ENCODE results near the gene BCR. TPM values are rescaled to one million over a fixed set of nuclear protein-coding genes. Genes with fewer than 3 reads are reported as not detected.
A peak's percentile ranks its signal among the peaks of the same experiment; 100 is the strongest.

BCR gene
- total and polyA plus RNA-seq, 2 donors from 2014 or later: 45.0 to 97.7 TPM

GRCh38 chr22:23177197-23177596, 3.1 kb upstream of the BCR start:
- Histone ChIP-seq H3K27me3 (ENCODE audit: control insufficient read depth, insufficient read depth, low read length) (no peaks in the 10 kb centered on the region), H3K9ac (ENCODE audit: low read length in 3 of 3) (no peak overlapping the region), H3K9me3 (ENCODE audit: control insufficient read depth in 2 of 3, insufficient read depth in 1 of 3, low read length in 3 of 3) (no peaks in the 10 kb centered on the region), H3K36me3 (ENCODE audit: control insufficient read depth in 2 of 3, insufficient read depth in 3 of 3, low read length in 3 of 3) (no peaks in the 10 kb centered on the region), H3K27ac (ENCODE audit: low read depth in 2 of 2, low read length in 2 of 2) (no peak overlapping the region), H3K4me3 (ENCODE audit: low read length in 3 of 3) (no peak overlapping the region), H3K4me1 (ENCODE audit: control insufficient read depth in 2 of 3, insufficient read depth in 2 of 3, low read depth in 1 of 3, low read length in 3 of 3) (peaks cover 0 to 20% (median 13%) of the 10 kb centered on the region in 3 donors)
- FAIRE-seq (no peak), DNase-seq (no peak)
- intact Hi-C loops (cut with DNase I): loop anchor here (5.0 to 10.0 kb wide), 2 partner anchors 105 to 208 kb away; no protein-coding TSS in a partner anchor
- TF ChIP-seq CTCF (IDR thresholded peaks at IDR 0.05; ENCODE audit: borderline replicate concordance, extremely low read depth, insufficient read depth): no peak

- TF ChIP-seq CTCF (IDR thresholded peaks at IDR 0.05; ENCODE audit: borderline replicate concordance, extremely low read depth, insufficient read depth): peak; percentile 92
- peak overlapping the region; percentile 77 to 85 for H3K27ac ChIP-seq (ENCODE audit: low read depth in 2 of 2, low read length in 2 of 2)
Observed at GRCh38 chr22:23178512-23179254, 1.6 kb upstream of the BCR start.

GRCh38 chr22:23179381-23180299, 669 bp upstream of the BCR start:
- FAIRE-seq (no peak), DNase-seq (peak in 4 of 5 donors; percentile 39 to 85 (median 58))
- Histone ChIP-seq H3K36me3 (ENCODE audit: control insufficient read depth in 2 of 3, insufficient read depth in 3 of 3, low read length in 3 of 3) (no peaks in the 10 kb centered on the region), H3K4me1 (ENCODE audit: control insufficient read depth in 2 of 3, insufficient read depth in 2 of 3, low read depth in 1 of 3, low read length in 3 of 3) (peaks cover 0 to 32% (median 28%) of the 10 kb centered on the region in 3 donors), H3K9ac (ENCODE audit: low read length in 3 of 3) (peak overlapping the region in 2 of 3 donors; percentile 51 to 89), H3K27ac (ENCODE audit: low read depth in 2 of 2, low read length in 2 of 2) (peak overlapping the region; percentile 77 to 85), H3K9me3 (ENCODE audit: control insufficient read depth in 2 of 3, insufficient read depth in 1 of 3, low read length in 3 of 3) (no peaks in the 10 kb centered on the region), H3K4me3 (ENCODE audit: low read length in 3 of 3) (peak overlapping the region; percentile 26 to 68 (median 57)), H3K27me3 (ENCODE audit: control insufficient read depth, insufficient read depth, low read length) (no peaks in the 10 kb centered on the region)
- TF ChIP-seq CTCF (IDR thresholded peaks at IDR 0.05; ENCODE audit: borderline replicate concordance, extremely low read depth, insufficient read depth): no peak
- intact Hi-C loops (cut with DNase I): loop anchor here (5.0 to 10.0 kb wide), 2 partner anchors 103 to 205 kb away; no protein-coding TSS in a partner anchor

More at GRCh38 chr22:23178512-23179254, 1.6 kb upstream of the BCR start:
- Histone ChIP-seq H3K9me3 (ENCODE audit: control insufficient read depth in 2 of 3, insufficient read depth in 1 of 3, low read length in 3 of 3) (no peaks in the 10 kb centered on the region), H3K4me3 (ENCODE audit: low read length in 3 of 3) (peak overlapping the region in 1 of 3 donors; percentile 2), H3K36me3 (ENCODE audit: control insufficient read depth in 2 of 3, insufficient read depth in 3 of 3, low read length in 3 of 3) (no peaks in the 10 kb centered on the region), H3K4me1 (ENCODE audit: control insufficient read depth in 2 of 3, insufficient read depth in 2 of 3, low read depth in 1 of 3, low read length in 3 of 3) (peaks cover 0 to 29% (median 22%) of the 10 kb centered on the region in 3 donors), H3K27me3 (ENCODE audit: control insufficient read depth, insufficient read depth, low read length) (no peaks in the 10 kb centered on the region), H3K9ac (ENCODE audit: low read length in 3 of 3) (peak overlapping the region in 1 of 3 donors; percentile 89)
- peak; percentile 79 to 85 (median 83) for DNase-seq
- FAIRE-seq: no peak
- intact Hi-C loops (cut with DNase I): loop anchor here (5.0 to 10.0 kb wide), 2 partner anchors 104 to 206 kb away; no protein-coding TSS in a partner anchor
